Spleen (tissue), 7 donors: ENCODE data around the gene FZD4.

ENCODE experiments used
- CTCF ChIP-seq, 11 experiments: fragments of 200-600 bp in 7 of 11; fragments of 450-650 bp in 4 of 11; sonication (generic) in 4 of 11; IDR thresholded peaks in 8 of 11; conservative IDR thresholded peaks in 3 of 11; 1 replicate in 7 of 11; 2 replicates in 4 of 11; pipeline versions ENCODE4 v1.4.0 to v1.8.0; 2016 to 2021; ENCODE audit warnings: antibody characterized with exemption in 11 of 11, inconsistent platforms in 4 of 11, mild to moderate bottlenecking in 1 of 11
- POLR2A ChIP-seq, 3 donors: fragments of 450-650 bp; IDR thresholded peaks; one replicate each; pipeline ENCODE4 v1.5.1; 2017; ENCODE audit warnings: antibody characterized with exemption in 3 of 3, mild to moderate bottlenecking in 1 of 3
- POLR2AphosphoS5 ChIP-seq, 3 donors: sonication (generic); formaldehyde crosslinking; IDR thresholded peaks; one replicate each; pipeline ENCODE4 v1.5.1; 2017; ENCODE audit warnings: antibody characterized with exemption in 3 of 3
- donor health status: DM: no; HTN: no; CAD: no; lungs with moderate emphysema.
- donor health status: DM: no; HTN: no; CAD: no.
- donor health status: DM: no; HTN: no; CAD: no.

DNA sequence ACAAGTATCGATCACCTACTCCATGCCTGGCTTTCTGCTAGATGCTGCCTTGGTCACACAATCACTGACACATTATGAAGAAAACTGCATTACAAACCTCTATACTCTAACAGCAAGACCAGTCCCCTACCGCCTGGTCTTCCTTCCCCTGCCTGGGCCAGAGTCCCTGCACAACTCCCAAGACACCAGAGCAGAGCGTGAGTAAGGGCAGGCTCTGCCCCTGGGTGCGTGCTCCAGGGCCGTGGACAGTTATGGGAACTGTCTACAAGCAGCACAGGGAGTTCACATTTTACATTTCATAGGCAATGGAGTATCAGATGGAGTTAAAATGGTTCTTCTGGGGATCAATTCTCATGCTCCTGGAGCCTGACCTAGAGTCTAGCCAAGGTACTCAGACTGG is 6.5 kb downstream of the FZD4 start:
- no peak for TF ChIP-seq CTCF (IDR thresholded peaks at IDR 0.05 in 8 of 11, conservative IDR thresholded peaks at IDR 0.05 in 3 of 11)
- TF ChIP-seq POLR2A (IDR thresholded peaks at IDR 0.05) = no peak
- no peak for TF ChIP-seq POLR2AphosphoS5 (IDR thresholded peaks at IDR 0.05)
